GM12878 (cell line): ENCODE data around the gene ABI1.

Experiments used
- EZH2 ChIP-seq: IDR thresholded peaks from 2 replicates; pipeline ENCODE4 v1.6.1; 2012; ENCODE audit warnings: low read depth, mild to moderate bottlenecking, control low read depth, inconsistent platforms, low read length, borderline replicate concordance; ENCODE audit not compliant: control insufficient read depth
- POLR2A ChIP-seq: IDR thresholded peaks from 2 replicates; pipeline ENCODE4 v1.6.1; 2011; ENCODE audit warnings: low read depth, mild to moderate bottlenecking, low read length
- RCOR1 ChIP-seq: conservative IDR thresholded peaks from 2 replicates; pipeline ENCODE4 v1.6.1; 2012; ENCODE audit warnings: low read depth, low read length, improper control_type of control experiment
- RELA ChIP-seq: fragments of 450-650 bp; IDR thresholded peaks from 2 replicates; pipeline ENCODE4 v1.8.0; 2014; ENCODE audit warnings: borderline replicate concordance; ENCODE audit not compliant: partially characterized antibody
- SUZ12 ChIP-seq: fragments of 200-600 bp; sonication (generic); IDR thresholded peaks from one replicate; pipeline ENCODE4 v1.6.1; 2018; ENCODE audit warnings: antibody characterized with exemption, mild to moderate bottlenecking; ENCODE audit not compliant: unreplicated experiment
- ZNF274 ChIP-seq: IDR thresholded peaks from one replicate; pipeline ENCODE4 v1.8.0; 2011; ENCODE audit not compliant: insufficient read length, insufficient read depth
- TF ChIP-seq, protein P1 (sequence below): IDR thresholded peaks from 2 replicates; pipeline ENCODE4 v1.6.1; 2012; ENCODE audit warnings: low read depth, low read length, improper control_type of control experiment

DNA sequence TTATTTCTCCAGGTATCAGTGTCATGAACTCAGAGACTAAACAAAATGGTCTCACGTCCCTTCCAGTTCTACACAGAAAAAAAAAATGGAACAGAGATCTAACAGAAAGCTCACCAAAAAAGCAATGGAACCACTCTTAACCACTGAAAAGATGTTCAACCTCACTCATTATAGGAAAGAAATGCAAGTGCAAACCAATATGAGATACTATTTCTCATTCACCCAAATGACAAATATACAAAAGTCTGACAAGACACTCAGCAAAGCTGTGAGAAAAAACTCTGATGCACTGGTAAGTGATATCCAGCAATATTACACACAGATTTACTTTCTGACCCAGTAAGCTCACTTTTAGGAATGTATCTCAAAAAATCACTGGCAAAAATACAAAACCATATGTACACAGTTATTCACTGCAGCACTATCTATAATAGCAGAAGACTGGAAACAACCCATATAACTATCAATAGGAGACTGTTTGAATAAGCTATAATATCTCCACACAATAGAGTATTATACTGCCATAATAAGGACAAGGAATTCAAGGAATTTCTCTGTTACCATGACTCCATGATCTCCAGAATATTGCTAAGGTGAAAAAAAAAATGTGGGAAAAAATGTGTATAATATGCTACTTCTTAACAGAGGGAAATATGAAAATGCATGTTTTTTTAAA is 36.6 kb downstream of the ABI1 start:
- TF ChIP-seq, protein P1, sequence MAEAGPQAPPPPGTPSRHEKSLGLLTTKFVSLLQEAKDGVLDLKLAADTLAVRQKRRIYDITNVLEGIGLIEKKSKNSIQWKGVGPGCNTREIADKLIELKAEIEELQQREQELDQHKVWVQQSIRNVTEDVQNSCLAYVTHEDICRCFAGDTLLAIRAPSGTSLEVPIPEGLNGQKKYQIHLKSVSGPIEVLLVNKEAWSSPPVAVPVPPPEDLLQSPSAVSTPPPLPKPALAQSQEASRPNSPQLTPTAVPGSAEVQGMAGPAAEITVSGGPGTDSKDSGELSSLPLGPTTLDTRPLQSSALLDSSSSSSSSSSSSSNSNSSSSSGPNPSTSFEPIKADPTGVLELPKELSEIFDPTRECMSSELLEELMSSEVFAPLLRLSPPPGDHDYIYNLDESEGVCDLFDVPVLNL: no peak
- TF ChIP-seq RELA (no peak), RCOR1 (no peak), POLR2A (no peak), ZNF274 (no peak), EZH2 (no peak), SUZ12 (no peak)
